Effector CD4-positive, alpha-beta T cell (primary cell): ENCODE results near the gene TSPEAR.

Experiments used
- DNase-seq: peaks from one replicate; pipeline ENCODE4 v3.0.0-alpha.2; 2020

Gene TSPEAR

DNA sequence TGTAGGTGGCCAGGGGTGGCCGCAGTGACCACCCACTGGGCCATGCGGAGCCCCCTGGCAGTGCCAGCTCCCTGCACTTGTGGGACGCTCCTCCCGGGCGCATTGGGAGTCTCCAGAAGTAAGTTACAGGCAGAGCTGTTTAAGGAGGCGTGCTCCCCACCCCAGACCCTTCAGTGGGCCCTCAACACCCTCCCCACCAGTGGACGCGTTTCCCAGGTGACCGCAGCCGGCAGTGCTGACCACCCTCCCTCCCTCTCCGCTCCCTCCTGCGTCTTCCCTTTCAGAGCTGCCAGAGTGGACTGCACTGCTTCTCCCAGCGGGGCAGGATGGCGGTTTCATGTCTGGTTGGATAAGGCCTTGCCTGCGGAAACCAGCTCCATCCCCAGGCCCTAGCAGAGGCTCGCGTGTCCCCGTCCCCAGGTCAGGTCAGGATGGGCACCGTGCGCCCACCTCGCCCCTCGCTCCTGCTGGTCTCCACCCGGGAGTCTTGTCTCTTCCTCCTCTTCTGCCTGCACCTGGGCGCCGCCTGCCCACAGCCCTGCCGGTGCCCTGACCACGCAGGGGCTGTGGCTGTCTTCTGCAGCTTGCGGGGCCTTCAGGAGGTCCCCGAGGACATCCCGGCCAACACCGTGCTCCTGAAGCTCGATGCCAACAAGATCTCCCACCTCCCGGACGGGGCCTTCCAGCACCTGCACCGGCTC, 255.0 kb downstream of the TSPEAR start:
- DNase-seq: no peak

DNA sequence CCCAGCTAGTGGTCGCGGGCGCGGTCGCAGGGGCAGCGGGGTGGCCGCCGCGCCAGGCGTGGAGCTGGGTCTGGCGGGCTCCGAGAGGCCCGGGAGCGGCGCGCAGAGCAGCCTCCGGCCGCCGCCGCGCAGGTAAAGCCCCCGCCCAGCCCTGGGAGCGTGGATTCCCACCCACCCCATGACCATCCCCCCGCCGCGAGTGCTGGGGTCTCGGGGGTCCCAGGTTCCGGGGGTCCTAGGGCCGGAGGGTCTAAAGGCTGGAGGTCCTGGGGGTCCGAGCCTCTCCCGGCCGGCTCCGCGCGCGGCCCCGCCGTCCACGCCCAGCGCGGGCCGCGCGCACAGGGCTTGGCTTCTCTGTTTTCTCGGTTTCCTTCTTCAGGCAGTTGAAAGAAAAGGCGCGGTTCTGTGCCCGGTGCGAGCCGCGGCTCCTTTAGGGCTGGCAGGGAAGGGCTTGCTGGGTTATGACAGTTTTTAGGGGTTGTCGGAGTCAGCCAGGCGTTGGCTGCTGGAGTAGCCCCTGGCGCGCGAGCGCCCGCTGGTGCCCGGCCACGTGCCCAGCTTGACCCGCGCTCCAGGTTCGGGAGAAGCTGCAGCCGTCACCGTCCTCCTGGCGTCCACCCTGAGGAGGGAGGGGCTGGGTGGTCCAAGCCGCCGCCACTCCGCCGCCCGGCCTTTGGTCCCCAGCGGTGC, 255.7 kb downstream of the TSPEAR start:
- no peak for DNase-seq

DNA sequence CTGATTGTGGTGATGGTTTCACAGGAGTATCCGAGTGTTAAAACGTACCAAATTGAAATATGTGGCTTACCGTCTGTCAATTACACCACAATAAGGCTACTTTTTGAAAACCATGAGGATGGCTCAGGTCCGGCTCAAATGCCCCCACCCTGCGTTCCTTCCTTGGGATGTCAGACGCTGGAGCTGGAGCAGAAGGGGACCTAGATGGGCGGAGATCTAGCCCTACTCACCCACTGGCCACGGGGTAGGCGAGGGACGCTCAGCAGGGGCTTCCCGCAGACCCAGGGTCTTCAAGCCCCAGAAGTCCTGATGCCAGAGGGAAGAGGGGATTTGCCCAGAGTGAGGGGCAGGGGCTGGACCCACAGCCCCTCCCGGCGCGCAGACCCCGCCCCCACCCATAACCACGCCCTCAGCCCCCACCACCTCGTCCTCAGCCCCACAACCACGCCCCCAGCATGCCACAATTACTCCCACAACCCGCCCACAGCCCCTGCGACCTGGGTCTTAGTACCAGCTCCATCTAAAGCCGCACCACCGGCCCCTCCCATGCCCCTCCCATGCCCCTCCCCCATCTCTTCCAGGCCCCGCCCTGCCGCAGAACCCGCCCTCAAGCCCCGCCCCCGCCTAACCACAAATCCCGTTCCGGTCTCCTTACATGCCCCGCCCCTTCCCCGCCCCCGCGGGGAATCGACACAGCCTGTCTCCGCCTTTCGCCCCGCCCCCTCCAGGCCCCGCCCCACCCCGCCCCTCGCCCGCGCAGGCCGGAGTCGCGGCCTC, 256.4 kb downstream of the TSPEAR start, which contains the start of gene LRRC3:
LRRC3 (plus strand) TSS at position 764 of the 777 bp plus-strand sequence. CDS start 1,135 bp downstream, outside the sequence.
- DNase-seq: peak; percentile 77

DNA sequence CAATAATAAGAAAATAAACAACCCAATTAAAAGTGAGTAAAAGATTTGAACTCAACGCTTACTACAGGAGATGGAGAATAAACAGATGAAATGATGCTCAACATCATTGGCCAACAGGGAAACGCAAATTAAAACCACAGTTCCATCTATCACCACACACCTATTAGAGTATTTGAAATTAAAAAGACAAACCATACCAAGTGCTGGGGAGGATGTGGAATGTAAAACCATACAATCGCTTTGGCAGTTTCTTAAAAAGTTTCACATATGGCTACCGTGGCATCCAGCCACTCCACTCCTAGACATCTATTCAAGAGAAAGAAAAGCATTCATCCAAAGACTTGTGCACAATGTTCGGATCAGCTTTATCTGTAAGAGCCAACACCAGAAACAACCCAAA, 257.3 kb downstream of the TSPEAR start:
- DNase-seq: no peak

DNA sequence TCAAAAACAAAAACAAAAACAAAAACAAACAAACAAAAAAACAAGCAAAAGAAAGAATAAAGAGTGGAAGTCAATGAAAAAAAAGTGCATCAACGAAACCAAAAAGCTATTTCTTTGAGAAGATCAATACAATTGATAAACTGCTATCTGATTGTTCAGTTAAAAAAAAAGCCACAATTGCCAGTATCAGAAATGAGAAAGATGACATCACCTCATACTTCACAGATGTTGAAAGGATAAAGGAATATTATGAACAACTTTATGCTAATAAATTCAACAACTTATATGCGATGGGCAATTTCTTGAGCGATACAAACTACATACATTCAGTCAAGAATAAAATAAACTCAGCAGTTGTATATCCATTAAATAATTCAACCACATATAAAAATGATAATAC, 258.3 kb downstream of the TSPEAR start:
- no peak for DNase-seq

DNA sequence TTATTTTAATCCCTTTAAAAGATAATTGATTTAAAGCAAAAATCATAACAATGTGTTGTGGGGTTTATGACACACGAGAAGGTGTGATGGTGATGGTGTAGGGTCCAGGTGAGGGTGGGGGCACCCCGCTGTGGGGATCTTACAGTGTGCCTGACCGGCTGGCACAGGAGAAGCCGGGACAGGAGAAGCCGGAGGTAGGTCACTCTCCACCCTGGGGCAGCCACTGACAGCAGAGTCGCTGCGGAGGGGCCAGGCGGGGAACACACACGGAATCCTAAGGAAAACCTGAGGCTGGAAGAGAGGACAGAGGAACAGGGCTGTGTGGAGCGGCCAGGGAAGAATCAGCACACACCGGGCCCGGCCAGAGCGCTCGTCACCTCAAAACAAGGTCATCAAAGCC, 260.4 kb downstream of the TSPEAR start:
- no peak for DNase-seq

DNA sequence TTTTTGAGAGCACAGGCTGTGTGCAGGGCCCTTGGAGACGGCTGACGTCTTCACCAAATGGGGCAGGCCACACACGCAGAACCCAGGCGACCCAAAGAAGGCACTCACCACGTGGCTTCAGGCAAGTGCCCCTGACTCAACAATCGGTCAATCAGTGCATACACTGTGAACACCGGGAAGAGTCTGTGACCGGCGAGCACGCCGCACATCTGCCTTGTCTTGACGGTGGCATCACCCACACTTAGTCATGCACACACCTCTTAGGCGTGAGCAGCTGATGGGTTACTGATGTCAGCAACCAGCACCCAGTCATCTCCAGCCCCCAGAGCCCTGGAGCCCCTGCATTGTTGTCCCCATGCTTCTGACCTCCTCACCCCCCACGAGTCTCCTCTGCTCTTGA, 261.0 kb downstream of the TSPEAR start:
- no peak for DNase-seq

DNA sequence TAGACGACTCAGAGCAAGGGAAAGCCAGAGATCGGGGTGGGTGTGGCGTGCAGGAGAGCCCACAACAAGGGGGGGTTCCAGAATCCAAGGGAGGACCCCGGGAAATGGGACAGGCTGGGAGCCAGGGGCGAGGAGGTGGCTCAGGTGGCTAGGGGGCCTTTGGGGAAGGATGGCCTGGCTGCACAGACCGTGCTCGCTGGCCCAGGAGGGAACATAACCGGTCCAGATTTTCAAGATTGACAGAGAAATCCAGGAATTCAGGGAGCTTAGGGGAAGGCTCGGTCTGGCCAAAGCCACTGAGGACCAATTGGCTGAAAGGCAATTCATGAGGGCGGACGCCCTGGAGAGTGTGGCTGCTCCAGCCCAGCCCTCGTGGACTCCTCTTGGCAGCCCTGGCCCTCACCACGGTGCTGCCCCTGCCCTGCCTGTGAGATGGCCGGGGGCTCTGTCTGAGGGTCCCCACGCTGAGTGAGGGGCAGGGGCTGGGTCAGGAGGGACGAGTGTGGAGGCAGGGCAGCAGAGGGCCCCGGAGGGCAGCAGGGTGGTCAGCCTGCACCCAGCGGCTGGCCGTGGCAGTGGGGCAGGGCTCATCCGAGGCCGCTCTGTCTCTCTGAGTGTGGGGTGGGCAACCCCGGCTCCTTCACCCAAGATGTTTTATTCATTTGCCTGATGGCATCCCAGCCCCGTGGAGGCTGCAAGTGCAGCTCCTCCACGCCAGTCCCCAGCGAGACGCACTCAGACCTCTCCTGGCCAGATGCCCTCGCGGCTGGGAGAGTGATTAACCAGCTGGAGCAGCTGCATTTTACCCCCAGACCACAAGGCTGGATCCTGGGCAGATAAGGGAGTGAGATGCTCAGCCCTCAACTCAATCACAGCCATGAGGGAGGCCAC, 261.7 kb downstream of the TSPEAR start:
- DNase-seq: no peak

DNA sequence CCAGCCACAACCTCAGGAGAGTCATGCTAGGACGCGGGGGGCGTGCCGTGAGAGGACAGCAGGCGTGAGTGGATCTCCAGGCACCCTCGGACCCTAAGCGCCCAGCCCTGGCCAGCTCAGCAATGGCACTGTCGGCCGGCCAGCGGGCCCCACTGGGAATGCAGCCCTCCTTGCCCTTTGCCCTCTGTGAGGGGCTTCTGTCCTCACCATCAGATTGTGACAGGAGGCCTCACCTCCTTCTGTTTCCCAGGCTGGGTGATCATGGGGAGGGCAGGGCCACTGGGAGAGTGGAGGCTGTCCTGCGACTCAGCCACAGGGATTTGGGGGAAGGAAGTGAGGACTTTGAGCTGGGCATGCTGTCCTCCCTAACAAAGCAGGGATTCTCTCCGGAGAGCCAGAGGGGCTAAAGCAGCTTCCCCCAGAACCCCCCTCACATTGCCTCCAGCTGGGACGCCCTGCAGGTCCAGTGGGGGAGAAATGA, 262.7 kb downstream of the TSPEAR start:
- DNase-seq: peak; percentile 0
